ENCODE data around the gene SND1.

- TF ChIP-seq CTCF (IDR thresholded peaks at IDR 0.05; ENCODE audit: low read depth, low read length, poor library complexity, severe bottlenecking), result no peak
- TF ChIP-seq EZH2phosphoT487 (IDR thresholded peaks at IDR 0.05; ENCODE audit: borderline replicate concordance, low read length), result no peak
Observed at GRCh38 chr7:128078309-128078708, 426.3 kb downstream of the SND1 start.
